ENCODE measurements around the gene FAM50B. TPM values are rescaled to one million over a fixed set of nuclear protein-coding genes. Genes with fewer than 3 reads are reported as not detected.

Gene FAM50B
- total and polyA plus RNA-seq, 2 donors from 2014 or later = 13.2 to 24.8 TPM

DNA sequence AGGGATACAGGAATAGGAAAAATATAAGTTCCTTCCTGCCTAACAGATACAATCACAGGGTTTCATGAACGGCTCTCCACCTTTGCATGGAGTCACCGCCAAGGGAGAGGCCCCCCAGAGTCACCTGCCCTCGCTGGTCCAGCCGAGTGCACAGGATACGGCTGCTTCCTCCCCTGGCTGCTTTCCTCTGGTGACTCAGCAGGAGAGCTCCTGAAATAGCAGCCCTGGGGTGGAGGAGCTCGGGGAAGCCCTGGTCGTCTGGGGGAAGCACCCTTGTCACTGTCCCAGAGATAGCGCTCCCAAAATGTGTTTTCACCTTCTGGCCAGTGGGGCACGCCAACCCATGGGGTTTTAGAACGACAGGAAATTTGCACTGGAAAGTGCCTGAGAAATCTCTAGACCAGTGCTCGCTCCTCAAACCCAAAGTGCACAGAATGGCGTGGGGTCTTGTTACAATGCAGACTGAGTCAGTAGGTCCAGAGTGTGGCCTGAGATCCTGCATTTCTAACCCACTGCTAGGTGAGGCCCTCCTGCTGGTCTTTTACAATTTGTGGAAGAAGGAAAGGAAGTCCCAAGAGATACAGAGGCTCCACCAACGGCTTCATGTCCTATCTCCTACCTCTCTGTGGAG is 35.9 kb upstream of the FAM50B start:
- peaks cover 0 to 6% (median 0%) of the 10 kb centered on the region in 3 donors for H3K4me1 ChIP-seq (ENCODE audit: control insufficient read depth in 2 of 3, insufficient read depth in 2 of 3, low read depth in 1 of 3, low read length in 3 of 3)
- H3K36me3 ChIP-seq (ENCODE audit: control insufficient read depth in 2 of 3, insufficient read depth in 3 of 3, low read length in 3 of 3) = no peaks in the 10 kb centered on the region
- DNase-seq = peak in 3 of 5 donors; percentile 21 to 86 (median 69)
- no peak overlapping the region for H3K27ac ChIP-seq (ENCODE audit: low read depth in 2 of 2, low read length in 2 of 2)
- FAIRE-seq = no peak
- no peaks in the 10 kb centered on the region for H3K9me3 ChIP-seq (ENCODE audit: control insufficient read depth in 2 of 3, insufficient read depth in 1 of 3, low read length in 3 of 3)
- intact Hi-C loops (cut with DNase I) = no loop called here
- TF ChIP-seq, protein P1, sequence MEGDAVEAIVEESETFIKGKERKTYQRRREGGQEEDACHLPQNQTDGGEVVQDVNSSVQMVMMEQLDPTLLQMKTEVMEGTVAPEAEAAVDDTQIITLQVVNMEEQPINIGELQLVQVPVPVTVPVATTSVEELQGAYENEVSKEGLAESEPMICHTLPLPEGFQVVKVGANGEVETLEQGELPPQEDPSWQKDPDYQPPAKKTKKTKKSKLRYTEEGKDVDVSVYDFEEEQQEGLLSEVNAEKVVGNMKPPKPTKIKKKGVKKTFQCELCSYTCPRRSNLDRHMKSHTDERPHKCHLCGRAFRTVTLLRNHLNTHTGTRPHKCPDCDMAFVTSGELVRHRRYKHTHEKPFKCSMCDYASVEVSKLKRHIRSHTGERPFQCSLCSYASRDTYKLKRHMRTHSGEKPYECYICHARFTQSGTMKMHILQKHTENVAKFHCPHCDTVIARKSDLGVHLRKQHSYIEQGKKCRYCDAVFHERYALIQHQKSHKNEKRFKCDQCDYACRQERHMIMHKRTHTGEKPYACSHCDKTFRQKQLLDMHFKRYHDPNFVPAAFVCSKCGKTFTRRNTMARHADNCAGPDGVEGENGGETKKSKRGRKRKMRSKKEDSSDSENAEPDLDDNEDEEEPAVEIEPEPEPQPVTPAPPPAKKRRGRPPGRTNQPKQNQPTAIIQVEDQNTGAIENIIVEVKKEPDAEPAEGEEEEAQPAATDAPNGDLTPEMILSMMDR (IDR thresholded peaks at IDR 0.05; ENCODE audit: borderline replicate concordance, extremely low read depth, insufficient read depth) = no peak
- no peak overlapping the region for H3K4me3 ChIP-seq (ENCODE audit: low read length in 3 of 3)
- H3K9ac ChIP-seq (ENCODE audit: low read length in 3 of 3) = no peak overlapping the region
- H3K27me3 ChIP-seq (ENCODE audit: control insufficient read depth, insufficient read depth, low read length) = no peaks in the 10 kb centered on the region

DNA sequence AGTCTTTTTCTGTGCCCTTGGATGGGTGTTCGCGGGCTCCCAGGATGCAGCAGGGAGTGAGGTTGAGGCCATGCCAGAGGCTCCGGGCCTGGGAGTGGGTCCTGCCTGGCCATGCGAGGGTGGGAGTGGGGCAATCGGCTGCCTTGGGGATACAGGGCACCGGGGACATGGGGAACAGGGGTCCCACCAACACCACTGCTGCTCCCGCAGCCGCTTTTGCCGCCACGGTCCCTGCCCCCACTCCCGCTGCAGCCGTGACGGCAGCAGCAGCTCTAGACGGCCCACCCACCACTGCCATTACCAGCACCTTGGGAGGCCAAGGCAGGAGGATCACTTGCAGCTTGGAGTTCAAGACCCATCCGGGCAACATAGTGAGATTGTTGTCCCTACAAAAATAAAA is 35.3 kb upstream of the FAM50B start:
- no peak overlapping the region for H3K9ac ChIP-seq (ENCODE audit: low read length in 3 of 3)
- H3K36me3 ChIP-seq (ENCODE audit: control insufficient read depth in 2 of 3, insufficient read depth in 3 of 3, low read length in 3 of 3) = no peaks in the 10 kb centered on the region
- H3K4me1 ChIP-seq (ENCODE audit: control insufficient read depth in 2 of 3, insufficient read depth in 2 of 3, low read depth in 1 of 3, low read length in 3 of 3) = peaks cover 0 to 3% (median 0%) of the 10 kb centered on the region in 3 donors
- H3K27me3 ChIP-seq (ENCODE audit: control insufficient read depth, insufficient read depth, low read length) = no peaks in the 10 kb centered on the region
- FAIRE-seq = no peak
- H3K4me3 ChIP-seq (ENCODE audit: low read length in 3 of 3) = no peak overlapping the region
- DNase-seq = no peak
- no peaks in the 10 kb centered on the region for H3K9me3 ChIP-seq (ENCODE audit: control insufficient read depth in 2 of 3, insufficient read depth in 1 of 3, low read length in 3 of 3)
- intact Hi-C loops (cut with DNase I) = no loop called here
- H3K27ac ChIP-seq (ENCODE audit: low read depth in 2 of 2, low read length in 2 of 2) = no peak overlapping the region
- TF ChIP-seq, protein P1 (IDR thresholded peaks at IDR 0.05; ENCODE audit: borderline replicate concordance, extremely low read depth, insufficient read depth) = no peak

DNA sequence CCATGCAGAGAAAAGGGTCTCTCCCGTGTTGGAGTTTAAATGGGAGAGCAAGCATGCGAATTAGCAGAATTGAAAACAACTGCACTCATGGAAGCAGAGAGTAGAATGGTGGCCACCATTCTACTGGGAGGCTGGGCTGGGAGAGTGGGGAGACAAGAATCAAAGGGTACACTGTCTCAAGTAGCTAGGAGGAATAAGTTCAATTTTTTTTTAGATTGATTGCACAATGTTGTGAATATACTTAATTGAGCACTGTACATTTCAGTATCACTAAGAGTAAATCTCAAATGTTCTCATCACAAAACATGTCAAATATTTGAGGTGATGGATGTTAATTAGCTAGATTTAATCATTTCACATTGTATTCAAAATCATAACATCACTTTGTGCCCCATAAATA is 34.6 kb upstream of the FAM50B start:
- H3K27me3 ChIP-seq (ENCODE audit: control insufficient read depth, insufficient read depth, low read length) = no peaks in the 10 kb centered on the region
- no peaks in the 10 kb centered on the region for H3K36me3 ChIP-seq (ENCODE audit: control insufficient read depth in 2 of 3, insufficient read depth in 3 of 3, low read length in 3 of 3)
- no peak overlapping the region for H3K9ac ChIP-seq (ENCODE audit: low read length in 3 of 3)
- intact Hi-C loops (cut with DNase I) = no loop called here
- H3K27ac ChIP-seq (ENCODE audit: low read depth in 2 of 2, low read length in 2 of 2) = no peak overlapping the region
- no peaks in the 10 kb centered on the region for H3K9me3 ChIP-seq (ENCODE audit: control insufficient read depth in 2 of 3, insufficient read depth in 1 of 3, low read length in 3 of 3)
- DNase-seq = no peak
- FAIRE-seq = no peak
- no peak overlapping the region for H3K4me3 ChIP-seq (ENCODE audit: low read length in 3 of 3)
- TF ChIP-seq, protein P1 (IDR thresholded peaks at IDR 0.05; ENCODE audit: borderline replicate concordance, extremely low read depth, insufficient read depth) = no peak
- no peaks in the 10 kb centered on the region for H3K4me1 ChIP-seq (ENCODE audit: control insufficient read depth in 2 of 3, insufficient read depth in 2 of 3, low read depth in 1 of 3, low read length in 3 of 3)

DNA sequence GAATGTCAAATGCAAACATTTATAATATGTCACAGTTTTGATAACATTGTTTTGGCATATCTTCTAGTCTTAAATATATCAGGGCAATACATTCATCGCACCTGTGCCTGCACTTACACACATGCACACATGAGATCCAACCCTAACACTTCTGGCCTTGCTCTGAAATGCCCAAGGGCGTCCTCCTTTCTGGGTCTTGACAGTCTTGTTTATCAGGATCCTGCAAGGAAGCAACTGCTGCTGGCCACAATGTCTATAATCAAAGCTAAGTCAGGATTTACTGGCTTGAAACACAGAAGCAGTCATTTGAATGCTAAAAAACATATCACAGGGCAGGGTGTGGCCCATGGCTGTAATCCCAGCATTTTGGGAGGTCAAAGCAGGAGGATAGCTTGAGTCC is 32.9 kb upstream of the FAM50B start:
- no peaks in the 10 kb centered on the region for H3K9me3 ChIP-seq (ENCODE audit: control insufficient read depth in 2 of 3, insufficient read depth in 1 of 3, low read length in 3 of 3)
- H3K9ac ChIP-seq (ENCODE audit: low read length in 3 of 3) = no peak overlapping the region
- no peaks in the 10 kb centered on the region for H3K4me1 ChIP-seq (ENCODE audit: control insufficient read depth in 2 of 3, insufficient read depth in 2 of 3, low read depth in 1 of 3, low read length in 3 of 3)
- no peak overlapping the region for H3K27ac ChIP-seq (ENCODE audit: low read depth in 2 of 2, low read length in 2 of 2)
- H3K4me3 ChIP-seq (ENCODE audit: low read length in 3 of 3) = no peak overlapping the region
- FAIRE-seq (no peak), DNase-seq (no peak)
- TF ChIP-seq, protein P1 (IDR thresholded peaks at IDR 0.05; ENCODE audit: borderline replicate concordance, extremely low read depth, insufficient read depth) = no peak
- intact Hi-C loops (cut with DNase I) = no loop called here
- no peaks in the 10 kb centered on the region for H3K36me3 ChIP-seq (ENCODE audit: control insufficient read depth in 2 of 3, insufficient read depth in 3 of 3, low read length in 3 of 3)
- no peaks in the 10 kb centered on the region for H3K27me3 ChIP-seq (ENCODE audit: control insufficient read depth, insufficient read depth, low read length)

Measured in kidney (tissue), 14 donors.